Ramos (cell line): ENCODE results near the gene CACNA1H.

Experiments
- in situ Hi-C: fragments of 300-500 bp; cut with MboI; formaldehyde crosslinking; loops from one replicate; pipeline ENCODE4 v1.14.3; 2022; ENCODE audit warnings: low sequenced_read_pairs; ENCODE audit not compliant: unreplicated experiment

CACNA1H gene

DNA sequence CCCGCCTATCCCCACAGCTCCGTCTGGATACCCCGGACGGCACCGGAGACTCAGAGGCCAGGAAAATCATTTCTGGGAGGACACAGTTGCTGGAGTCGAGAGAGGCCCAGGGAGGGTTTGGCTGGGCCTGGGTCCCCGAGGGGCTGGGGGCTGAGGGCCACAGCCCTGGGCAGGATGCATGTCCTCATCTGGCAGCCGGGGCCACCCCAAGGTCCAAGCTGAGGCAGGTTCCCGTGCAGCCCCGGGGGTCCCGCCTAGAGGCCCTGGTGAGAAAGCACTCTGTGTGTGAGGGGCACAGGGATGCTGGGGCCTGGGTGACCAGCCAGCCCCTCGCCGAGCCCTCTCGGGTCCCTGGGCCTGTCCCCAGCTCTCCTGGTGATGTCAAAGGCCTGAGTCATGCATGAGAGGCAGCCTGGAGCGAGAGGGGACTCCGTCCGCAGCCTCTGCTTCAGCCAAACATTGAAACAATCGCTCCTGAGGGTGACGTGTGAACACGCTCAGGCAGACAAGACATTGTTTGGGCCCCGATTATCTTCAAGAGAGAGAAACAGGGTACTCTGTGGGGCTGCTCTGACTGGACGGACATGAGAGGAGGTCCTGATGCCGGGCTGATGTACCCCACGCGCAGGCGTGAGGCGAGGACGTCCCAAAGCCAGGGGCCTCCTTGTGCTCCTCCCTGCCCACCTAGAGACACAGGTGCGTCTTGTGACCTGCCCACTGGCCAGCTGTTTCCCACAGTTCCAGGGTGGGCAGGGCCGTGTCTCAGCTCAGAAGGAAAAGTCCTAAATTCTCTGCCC is 31.1 kb upstream of the CACNA1H start:
- in situ Hi-C loops = no loop called here

GRCh38 chr16:1122398-1122765 is 30.5 kb upstream of the CACNA1H start:
- in situ Hi-C loops = no loop called here

DNA sequence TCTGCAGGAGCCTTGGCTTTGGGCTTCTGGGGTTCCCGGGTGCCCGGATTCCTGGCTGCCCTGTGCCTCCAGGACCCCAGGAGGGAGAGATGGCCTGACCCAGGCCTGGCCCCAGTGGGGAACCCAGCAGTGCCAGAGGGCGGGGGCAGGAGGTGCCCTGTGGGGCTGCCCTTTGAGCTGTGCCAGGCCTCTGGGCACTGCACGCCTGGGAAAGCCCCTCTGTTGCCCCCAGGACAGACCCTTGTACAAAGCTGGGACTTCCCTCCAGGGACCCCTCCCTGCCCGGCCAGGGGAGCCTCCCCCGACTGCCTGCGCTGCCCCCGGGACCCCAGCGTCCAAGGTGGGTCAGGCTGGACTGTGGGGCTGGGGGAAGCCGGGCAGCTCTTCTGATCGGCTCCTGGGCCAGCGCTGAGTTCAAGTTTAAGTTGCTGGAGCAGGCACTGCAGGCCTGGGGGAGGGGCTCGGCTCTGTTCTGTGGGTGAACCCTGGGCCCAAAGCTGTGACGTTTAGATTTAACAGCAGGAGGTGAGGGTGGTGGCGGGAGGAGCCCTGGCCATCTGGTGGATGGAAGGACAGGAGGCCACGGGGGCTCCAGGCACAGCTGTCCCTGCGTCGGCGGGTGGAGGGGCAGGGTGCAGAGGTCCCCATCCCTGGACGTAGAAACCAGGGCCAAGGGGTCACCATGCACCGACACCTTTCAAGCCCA is 29.2 kb upstream of the CACNA1H start:
- in situ Hi-C loops = no loop called here

DNA sequence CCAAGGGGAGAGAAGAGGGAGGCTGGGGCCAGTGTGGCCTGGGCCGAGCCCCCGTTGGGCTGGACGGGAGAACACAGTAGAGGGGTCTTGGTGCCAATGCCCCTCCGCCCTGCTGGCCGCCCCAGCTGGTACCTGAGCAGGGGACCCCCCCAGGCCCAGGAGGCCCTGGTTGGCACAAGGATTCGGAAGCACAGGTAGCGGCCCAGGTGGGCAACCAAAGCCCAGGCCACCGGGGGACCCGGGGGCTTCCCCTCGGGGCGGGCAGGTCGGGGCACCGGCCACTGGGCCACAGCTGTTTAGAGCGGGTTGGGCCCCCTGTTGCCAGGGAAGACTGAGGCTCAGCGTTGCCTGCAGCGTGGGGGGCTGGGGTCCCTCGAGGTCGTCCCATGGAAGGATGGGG is 28.6 kb upstream of the CACNA1H start:
- in situ Hi-C loops = no loop called here

DNA sequence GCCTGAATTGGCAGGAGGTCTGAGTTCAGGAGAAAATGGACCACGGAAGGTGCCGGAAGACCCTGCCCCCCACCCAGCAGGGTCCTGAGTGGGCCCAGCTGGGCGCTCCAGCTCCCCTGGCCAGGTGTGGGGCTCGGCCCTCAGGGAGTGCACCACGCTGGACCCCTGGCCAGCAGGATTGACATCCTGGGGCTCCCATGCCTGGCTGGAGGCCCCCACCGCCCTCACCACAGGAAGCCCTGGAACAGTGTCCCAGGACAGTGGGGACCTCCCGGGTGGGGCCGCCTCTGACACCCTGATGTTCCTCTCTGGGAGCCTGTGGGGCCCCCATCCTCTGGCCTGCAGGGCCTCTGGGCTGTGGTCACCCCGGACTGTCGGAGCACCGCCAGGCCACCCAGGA is 28.1 kb upstream of the CACNA1H start:
- in situ Hi-C loops = no loop called here

GRCh38 chr16:1125471-1125870 is 27.4 kb upstream of the CACNA1H start:
- in situ Hi-C loops = no loop called here

GRCh38 chr16:1126044-1126443 is 26.9 kb upstream of the CACNA1H start:
- in situ Hi-C loops = no loop called here

DNA sequence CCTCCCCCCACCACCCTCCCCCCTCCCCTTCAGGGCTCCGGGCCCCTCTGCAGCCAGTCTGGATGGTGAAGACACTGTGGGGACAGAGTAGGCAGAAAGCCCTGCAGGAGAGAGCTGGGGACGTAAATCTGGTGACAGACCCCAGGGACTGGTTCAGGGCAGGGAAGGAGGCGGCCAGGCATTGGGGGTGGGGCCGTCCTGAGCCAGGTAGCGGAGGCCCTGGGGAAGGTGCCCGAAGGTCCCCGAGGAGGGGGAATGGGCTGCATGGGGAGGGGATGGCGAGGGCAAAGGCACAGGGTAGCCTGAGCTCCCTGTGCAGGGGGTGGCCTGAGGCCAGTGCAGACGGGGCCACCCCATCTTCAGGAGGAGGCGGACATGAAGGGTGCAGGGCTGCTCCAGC is 26.3 kb upstream of the CACNA1H start:
- in situ Hi-C loops = no loop called here

DNA sequence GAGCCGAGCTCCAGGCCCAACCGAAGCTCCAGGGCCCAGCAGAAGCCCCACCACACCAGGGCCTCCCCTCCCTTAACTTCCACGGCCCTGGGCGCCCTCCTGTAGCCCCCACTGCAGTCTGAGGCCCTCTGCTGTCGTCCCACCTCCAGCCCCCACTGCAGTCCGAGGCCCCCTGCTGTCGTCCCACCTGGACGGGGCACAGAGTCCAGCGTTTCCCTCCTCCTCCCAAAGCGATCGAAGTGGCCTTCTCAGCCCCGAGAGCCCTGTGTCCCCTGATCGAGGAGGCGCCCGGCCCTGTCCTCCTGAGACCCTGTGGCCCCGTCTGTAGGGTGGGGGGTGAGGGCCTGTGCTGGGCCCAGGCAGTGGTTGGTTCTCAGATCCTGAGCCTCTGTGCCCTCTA is 25.8 kb upstream of the CACNA1H start:
- in situ Hi-C loops = no loop called here

GRCh38 chr16:1127971-1128715 is 24.8 kb upstream of the CACNA1H start:
- in situ Hi-C loops = no loop called here

- in situ Hi-C loops = no loop called here
Observed at GRCh38 chr16:1129106-1129960, 23.6 kb upstream of the CACNA1H start.

- in situ Hi-C loops = no loop called here
Observed at GRCh38 chr16:1130382-1130781, 22.5 kb upstream of the CACNA1H start.

- in situ Hi-C loops = no loop called here
Observed at GRCh38 chr16:1131378-1131994, 21.4 kb upstream of the CACNA1H start.

DNA sequence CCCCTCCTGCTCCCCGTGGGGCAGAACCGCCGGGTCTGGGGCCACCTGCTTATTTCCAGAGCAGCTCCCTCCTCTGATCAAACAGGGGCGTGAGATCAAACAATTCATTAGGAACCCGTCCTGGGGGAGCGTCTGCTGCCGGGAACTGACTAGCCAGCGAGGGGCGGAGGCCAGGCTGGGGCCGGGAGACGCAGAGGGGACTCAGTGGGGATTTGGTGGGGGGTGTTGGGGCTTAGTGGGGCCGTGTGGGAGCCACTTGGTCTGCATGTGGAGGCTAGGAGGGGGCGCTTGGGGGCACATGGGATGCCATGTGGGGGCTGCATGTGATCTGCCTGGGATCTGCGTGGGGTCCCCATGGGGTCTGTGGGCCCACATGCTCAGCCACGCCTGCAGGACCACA is 20.5 kb upstream of the CACNA1H start:
- in situ Hi-C loops = no loop called here

GRCh38 chr16:1133271-1133670 is 19.6 kb upstream of the CACNA1H start:
- in situ Hi-C loops = no loop called here

DNA sequence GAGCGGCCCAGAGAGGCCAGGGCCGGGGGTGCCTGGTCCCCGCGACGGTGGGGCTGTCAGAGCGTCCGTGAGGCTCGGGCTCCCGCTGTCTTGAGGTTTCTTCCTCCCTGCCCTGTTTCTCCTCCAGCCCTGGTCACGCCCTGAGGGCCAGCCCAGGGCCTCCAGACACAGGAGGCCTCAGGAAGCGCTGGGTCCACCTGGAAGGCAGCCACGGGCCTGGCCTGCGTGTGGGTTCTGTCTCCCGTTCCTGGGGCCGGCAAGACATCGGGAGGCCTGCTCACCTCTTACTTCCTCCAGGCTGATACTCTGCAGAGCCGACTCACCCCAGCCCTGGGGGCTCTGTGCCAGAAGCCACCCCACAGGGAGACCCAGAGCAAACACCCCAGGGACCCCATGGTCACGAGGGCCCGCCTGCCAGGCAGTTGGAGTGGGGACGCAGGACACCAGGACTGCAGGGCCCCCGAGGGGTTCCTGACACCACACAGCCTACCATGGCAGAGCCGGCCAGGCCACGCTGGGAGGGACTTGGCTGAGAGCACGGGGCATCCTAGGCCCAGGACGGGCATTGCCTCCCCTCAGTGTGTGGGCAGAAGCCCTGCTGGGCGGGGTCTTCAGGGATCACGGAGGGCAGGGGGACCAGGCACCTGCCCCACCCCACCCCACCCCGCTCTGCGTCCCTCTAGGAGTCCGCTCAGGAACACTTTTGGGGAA is 18.9 kb upstream of the CACNA1H start:
- in situ Hi-C loops = no loop called here

DNA sequence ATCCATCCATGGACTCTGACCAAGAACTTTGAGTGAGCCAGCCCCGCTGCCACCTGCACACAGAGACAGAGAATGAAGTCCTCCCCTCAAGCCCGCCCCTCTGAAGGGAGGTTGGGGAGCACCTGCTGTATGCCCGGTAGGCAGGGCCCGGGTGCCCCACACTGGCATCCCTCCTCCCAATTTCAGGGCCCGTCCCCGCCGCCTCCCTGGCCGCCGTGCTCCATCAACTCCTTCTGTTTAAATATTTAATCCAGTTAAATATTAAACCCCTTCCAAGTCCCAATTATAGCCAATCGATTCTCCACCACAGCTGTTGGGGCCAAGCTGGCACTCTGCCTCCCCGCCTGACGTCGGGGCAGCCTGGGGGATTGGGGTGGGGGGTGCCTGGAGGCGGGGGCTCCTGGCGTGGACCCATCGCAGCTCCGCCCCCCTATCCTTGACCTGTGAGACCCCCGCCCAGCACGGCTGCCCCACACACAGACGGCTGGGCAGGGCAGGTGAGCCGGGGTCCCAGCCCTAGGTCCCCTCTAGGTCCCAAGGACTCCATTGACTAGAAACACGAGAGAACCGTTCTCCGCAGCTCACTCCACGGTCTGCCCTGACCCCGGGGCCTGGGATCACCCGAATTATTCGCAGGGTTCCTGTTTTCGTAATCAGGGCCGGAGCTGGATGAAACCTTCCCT is 18.0 kb upstream of the CACNA1H start:
- in situ Hi-C loops = no loop called here

GRCh38 chr16:1135459-1135825 is 17.5 kb upstream of the CACNA1H start:
- in situ Hi-C loops = no loop called here

DNA sequence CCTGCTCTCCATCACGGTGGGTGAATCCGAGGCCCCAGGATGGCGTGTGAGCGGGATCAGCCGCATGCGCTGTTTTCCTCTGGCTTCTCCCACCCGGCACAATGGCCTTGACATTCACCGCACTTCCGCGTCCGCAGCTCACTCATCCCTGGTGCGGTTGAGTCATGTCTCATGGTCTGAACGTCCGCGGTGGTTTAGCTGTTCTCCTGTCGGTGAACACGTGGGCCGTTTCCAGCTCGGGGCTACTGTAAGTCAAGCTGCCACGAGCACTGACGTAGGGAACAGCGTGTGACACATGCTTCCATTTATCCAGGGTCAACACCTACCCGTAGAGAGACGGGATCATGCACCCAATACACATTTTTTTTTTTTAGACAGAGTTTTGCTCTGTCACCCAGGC is 15.3 kb upstream of the CACNA1H start:
- in situ Hi-C loops = no loop called here
